Epithelial cell of proximal tubule (primary cell): ENCODE measurements around the gene URM1. TPM values are rescaled to one million over a fixed set of nuclear protein-coding genes. Genes with fewer than 3 reads are reported as not detected.

Experiments used
- DNase-seq: peaks from one replicate; pipeline ENCODE4 v3.0.0-alpha.2; 2011; ENCODE audit warnings: low read depth
- H3K4me3 ChIP-seq: 2 replicates; pipeline ENCODE4 v1.5.1; 2011; ENCODE audit warnings: low read depth, mild to moderate bottlenecking, low read length
- total RNA-seq: library from RNA; depleted of rRNA; stranded (reverse); fragments of >200 nt; gene quantifications from 2 replicates; pipeline ENCODE4 v1.2.3, GENCODE V29; 2015
- TF ChIP-seq, protein P1 (sequence below): conservative IDR thresholded peaks from 2 replicates; pipeline ENCODE4 v1.5.1; 2012; ENCODE audit warnings: low read depth, mild to moderate bottlenecking, low read length

Gene URM1
- total RNA-seq, 1 donor from 2014 or later = 39.4 TPM

DNA sequence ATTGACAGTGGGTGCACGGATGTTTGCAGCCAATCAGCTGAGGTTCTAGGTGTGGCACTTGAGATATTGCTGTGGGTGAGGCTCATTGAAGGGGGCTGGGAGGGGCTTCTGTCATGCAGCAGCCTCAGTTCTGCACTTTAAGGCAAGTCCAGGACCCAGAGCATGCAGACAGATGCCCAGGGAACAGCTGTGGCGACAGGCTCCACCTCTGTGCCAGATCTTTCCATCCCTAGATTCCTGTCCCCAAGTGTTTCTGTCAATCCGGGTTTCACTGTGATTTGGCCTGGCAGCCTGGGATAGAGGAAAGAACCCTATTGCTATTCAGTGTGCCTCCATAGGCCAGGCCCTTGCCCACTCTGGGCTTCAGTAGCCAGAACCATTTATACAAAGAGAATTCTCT lies 28.7 kb downstream of the URM1 start:
- H3K4me3 ChIP-seq = no peak overlapping the region
- no peak for DNase-seq
- TF ChIP-seq, protein P1, sequence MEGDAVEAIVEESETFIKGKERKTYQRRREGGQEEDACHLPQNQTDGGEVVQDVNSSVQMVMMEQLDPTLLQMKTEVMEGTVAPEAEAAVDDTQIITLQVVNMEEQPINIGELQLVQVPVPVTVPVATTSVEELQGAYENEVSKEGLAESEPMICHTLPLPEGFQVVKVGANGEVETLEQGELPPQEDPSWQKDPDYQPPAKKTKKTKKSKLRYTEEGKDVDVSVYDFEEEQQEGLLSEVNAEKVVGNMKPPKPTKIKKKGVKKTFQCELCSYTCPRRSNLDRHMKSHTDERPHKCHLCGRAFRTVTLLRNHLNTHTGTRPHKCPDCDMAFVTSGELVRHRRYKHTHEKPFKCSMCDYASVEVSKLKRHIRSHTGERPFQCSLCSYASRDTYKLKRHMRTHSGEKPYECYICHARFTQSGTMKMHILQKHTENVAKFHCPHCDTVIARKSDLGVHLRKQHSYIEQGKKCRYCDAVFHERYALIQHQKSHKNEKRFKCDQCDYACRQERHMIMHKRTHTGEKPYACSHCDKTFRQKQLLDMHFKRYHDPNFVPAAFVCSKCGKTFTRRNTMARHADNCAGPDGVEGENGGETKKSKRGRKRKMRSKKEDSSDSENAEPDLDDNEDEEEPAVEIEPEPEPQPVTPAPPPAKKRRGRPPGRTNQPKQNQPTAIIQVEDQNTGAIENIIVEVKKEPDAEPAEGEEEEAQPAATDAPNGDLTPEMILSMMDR = no peak

DNA sequence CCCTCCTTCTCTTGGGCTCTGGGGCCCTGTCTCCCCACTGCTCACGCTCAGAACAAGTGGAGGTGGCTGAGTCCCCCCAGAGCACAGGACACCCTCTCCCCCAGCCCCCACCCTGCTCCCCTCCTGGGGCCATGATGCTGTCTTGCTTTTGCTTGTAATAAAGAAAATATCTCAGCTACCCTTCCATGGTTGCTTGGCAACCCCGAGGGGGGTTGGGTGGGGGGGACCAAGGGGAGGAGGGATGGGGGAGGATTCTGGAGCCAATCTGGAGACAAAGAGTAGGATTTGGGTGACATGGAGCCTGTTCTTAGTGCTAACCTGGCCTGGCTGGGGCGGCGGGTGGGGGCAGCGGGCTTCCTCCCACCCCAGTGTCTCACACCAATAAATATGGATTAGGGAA lies 33.4 kb downstream of the URM1 start:
- TF ChIP-seq, protein P1 = no peak
- no peak overlapping the region for H3K4me3 ChIP-seq
- no peak for DNase-seq

DNA sequence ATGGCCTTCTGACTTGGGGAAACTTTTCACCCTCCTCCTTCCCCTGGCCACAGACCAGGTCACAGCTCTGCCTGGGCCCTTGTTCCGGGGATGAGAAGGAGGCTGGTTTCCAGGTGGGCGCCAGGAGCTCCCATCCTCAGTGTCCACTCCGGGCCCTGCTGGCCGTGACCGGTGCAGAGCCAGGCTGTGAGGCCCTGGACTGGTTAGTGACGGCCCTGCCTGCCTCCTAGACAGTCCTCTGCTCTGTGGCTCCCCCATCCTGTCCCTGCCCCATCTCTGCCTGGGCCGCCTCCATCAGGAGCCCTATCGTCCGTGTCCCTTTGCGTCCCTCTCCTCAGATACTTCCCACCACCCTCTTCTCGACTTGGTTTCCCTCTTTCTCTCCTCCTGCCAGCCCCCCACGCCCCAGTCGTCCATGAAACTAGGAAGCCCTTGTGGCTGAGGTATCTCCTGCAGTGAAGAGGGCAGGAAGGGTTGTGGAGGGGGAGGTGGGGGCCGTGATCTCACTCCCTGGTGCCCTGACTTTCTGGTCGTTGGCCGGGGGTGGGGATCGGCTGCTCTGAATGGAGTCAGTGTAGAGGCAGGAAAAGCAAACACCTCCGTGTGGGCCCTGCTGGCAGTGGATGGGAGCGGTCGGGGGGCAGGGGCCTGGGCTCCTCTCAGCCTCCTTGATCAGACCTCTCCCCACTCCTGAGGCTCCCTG lies 34.1 kb downstream of the URM1 start:
- TF ChIP-seq, protein P1 = no peak
- no peak overlapping the region for H3K4me3 ChIP-seq
- no peak for DNase-seq

DNA sequence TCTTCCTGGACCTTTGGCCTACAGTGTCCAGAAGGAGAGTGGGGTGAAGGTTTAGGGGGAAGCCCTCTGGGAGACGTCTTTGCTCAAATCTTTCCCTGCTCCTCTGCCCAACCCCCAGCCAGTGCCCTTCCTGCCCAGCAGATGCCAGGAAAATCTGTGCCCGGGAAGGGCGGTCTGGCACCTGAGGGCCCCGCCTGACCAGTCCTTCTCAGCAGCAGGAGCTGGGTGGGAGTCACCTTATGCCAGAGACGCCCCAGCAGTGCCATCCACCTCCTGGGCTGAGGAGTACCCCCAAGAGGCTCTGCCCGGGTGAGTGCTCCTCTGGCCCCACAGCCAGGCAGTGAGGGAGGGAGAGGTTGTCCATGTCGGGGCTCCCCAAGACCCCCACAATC lies 34.6 kb downstream of the URM1 start:
- H3K4me3 ChIP-seq = no peak overlapping the region
- TF ChIP-seq, protein P1 = no peak

DNA sequence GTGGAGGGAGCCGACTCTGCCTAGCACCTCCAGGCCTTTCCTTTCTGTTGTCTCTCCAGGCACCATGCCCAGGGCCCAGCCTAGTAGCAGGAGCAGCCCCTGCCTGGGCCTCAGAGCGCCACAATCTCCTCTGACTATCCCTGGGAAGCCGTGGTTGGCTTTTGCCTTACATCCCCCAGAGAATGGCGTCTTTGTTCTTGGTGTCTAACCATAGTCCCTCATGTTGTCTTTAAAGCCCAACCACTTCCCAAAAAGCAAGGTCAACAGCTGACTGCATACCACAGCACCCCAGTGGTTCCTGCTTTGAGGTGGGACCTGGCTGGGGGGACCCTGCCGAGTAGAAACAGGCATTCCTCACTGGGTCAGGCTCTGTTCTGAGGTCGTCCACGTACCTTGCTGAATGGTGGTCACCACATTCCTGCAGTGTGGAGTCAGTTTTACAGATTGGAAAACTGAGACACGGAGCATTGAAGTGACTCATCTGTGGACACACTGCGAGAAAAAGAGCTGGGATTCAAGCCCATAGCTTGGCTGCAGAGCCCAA lies 35.7 kb downstream of the URM1 start:
- DNase-seq = no peak
- no peak overlapping the region for H3K4me3 ChIP-seq
- TF ChIP-seq, protein P1 = no peak

More for the DNA sequence above, 34.6 kb downstream of the URM1 start:
- no peak for DNase-seq

DNA sequence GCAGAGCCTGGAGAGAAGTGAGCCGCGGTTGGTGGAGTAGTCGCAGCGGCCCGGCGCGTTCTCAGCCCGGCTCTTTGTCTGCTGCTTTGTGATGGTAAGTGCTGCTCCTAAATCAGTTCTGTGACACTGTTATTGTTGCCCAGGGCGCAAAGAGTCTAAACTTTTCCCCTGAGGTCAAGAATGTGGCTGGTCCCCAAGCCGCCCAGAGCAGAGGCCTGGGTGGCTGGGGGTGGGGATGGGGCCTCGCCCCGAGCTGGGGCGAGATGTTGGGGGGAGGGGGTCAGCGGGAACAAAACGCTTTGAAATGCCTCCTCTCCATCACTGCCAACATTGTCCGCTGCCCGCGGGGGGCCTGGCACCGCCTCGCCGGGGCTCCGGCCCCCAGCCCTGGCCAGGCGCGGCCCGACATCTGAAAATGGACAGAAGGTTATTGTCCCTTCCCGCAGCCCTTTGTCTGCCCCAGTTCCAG lies 37.8 kb downstream of the URM1 start:
- H3K4me3 ChIP-seq = no peak overlapping the region
- DNase-seq = no peak
- TF ChIP-seq, protein P1 = no peak

DNA sequence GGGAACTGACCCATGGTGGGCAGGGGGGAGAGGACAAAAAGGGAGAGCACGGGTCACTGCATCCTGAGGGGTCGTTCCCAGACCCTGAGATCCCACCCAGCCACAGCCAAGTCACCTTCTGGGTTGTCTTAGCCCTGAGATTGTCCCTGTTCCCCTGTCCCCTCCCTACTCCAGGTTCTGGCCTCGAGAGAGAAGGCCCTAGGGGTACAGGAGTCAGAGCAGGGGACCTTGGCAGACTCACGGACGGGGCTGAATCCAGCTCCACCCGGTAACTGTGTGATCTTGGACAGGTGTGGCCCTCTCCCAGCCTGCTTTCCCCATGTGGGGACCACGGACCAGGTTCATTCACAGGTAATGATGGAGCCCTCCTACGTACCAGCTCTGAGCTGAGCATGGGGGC lies 38.3 kb downstream of the URM1 start:
- TF ChIP-seq, protein P1 = no peak
- DNase-seq = no peak

More for the DNA sequence above, 38.3 kb downstream of the URM1 start:
- H3K4me3 ChIP-seq = no peak overlapping the region
